Ecto neural progenitor cell (in vitro differentiated cells): ENCODE measurements around the gene MAD2L2.

ENCODE experiments used
- DNase-seq: peaks from one replicate; pipeline ENCODE4 v3.0.0-alpha.2; 2018; ENCODE audit warnings: low spot score

Gene MAD2L2

GRCh38 chr1:11682287-11682771, 1.4 kb upstream of the MAD2L2 start:
- DNase-seq: no peak

GRCh38 chr1:11680270-11681070, 478 bp downstream of the MAD2L2 start:
- peak; percentile 59 for DNase-seq

GRCh38 chr1:11678442-11678841, 2.5 kb downstream of the MAD2L2 start:
- DNase-seq: no peak

- no peak for DNase-seq
These were observed 4.4 kb downstream of the MAD2L2 start for GRCh38 chr1:11676386-11677103.

- no peak for DNase-seq
These were observed 5.6 kb downstream of the MAD2L2 start for GRCh38 chr1:11675325-11675724.

- no peak for DNase-seq
These were observed 6.5 kb downstream of the MAD2L2 start for GRCh38 chr1:11674488-11674887.

GRCh38 chr1:11673089-11673769, 7.7 kb downstream of the MAD2L2 start:
- DNase-seq: no peak

- no peak for DNase-seq
These were observed 9.2 kb downstream of the MAD2L2 start for GRCh38 chr1:11671544-11672286.

GRCh38 chr1:11671205-11671543, 9.8 kb downstream of the MAD2L2 start:
- no peak for DNase-seq

GRCh38 chr1:11670747-11671146, 10.2 kb downstream of the MAD2L2 start:
- DNase-seq: no peak

- no peak for DNase-seq
These were observed 12.4 kb downstream of the MAD2L2 start for GRCh38 chr1:11668516-11668915.

- DNase-seq: no peak
These were observed 16.4 kb downstream of the MAD2L2 start for GRCh38 chr1:11664336-11665065.

- no peak for DNase-seq
These were observed 19.8 kb downstream of the MAD2L2 start for GRCh38 chr1:11661103-11661502.

GRCh38 chr1:11659748-11660147, 21.2 kb downstream of the MAD2L2 start:
- DNase-seq: no peak

GRCh38 chr1:11658542-11658941, 22.4 kb downstream of the MAD2L2 start:
- no peak for DNase-seq

- no peak for DNase-seq
These were observed 23.3 kb downstream of the MAD2L2 start for GRCh38 chr1:11657654-11658053.

- DNase-seq: peak; percentile 47
These were observed 25.8 kb downstream of the MAD2L2 start for GRCh38 chr1:11654939-11655808.

GRCh38 chr1:11654137-11654938, 26.6 kb downstream of the MAD2L2 start, which contains the start of the genes FBXO2 and FBXO44:
Gene FBXO2 (minus strand): TSS chr1:11654429. CDS start chr1:11654340, 89 bp downstream.
Gene FBXO44 (plus strand): TSS chr1:11654877. CDS start chr1:11655836, 959 bp downstream.
- DNase-seq: peak; percentile 74

- DNase-seq: no peak
These were observed 27.1 kb downstream of the MAD2L2 start for GRCh38 chr1:11653861-11654136.
